GM12865 (cell line): ENCODE measurements around the gene RND3.

Source experiments
- DNase-seq: peaks from one replicate; pipeline ENCODE4 v3.0.0; 2010; ENCODE audit warnings: low read depth
- H3K4me3 ChIP-seq: 2 replicates; pipeline ENCODE4 v1.5.1; 2011; ENCODE audit warnings: mild to moderate bottlenecking, low read depth, low read length, control low read depth
- TF ChIP-seq, protein P1 (sequence below): IDR thresholded peaks from 2 replicates; pipeline ENCODE4 v1.5.1; 2011; ENCODE audit warnings: low read length, control low read depth, low read depth, inconsistent platforms; ENCODE audit not compliant: insufficient read depth; ENCODE audit errors: missing control alignments

RND3 gene

DNA sequence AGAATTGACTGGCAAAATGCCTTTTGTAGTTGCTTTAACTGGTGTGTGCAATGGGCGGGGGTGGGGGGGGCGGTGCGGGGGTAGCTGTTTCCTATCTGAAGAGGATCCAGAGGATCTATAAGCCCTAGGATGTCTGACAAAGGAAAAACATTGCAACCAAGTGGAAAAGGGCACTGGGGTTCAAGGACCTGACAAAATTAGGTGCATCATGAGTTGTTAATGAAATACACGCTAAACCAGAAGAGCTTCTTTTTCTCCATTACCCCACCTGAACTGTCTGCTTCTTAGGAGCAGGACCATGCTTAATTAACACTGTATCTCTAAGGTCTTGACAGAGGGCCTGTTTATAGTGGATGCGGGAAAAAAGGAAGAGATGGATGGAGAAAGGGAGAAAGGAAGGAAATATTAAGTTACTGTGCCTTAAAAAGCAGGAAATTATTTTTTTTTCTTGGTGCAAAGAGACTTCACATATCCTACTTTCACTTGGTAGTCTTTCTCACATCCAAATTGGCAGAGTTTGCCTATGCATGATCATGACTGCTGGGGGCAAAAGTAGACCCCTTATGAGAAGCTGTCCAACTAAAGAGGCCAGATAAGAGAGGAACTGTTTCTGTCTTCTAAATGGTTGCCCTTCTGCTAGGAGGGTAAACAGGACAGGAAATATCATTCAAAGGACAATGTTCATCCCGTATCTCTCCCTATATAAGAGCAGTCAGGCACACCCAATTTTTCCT, 4.6 kb downstream of the RND3 start:
- TF ChIP-seq, protein P1, sequence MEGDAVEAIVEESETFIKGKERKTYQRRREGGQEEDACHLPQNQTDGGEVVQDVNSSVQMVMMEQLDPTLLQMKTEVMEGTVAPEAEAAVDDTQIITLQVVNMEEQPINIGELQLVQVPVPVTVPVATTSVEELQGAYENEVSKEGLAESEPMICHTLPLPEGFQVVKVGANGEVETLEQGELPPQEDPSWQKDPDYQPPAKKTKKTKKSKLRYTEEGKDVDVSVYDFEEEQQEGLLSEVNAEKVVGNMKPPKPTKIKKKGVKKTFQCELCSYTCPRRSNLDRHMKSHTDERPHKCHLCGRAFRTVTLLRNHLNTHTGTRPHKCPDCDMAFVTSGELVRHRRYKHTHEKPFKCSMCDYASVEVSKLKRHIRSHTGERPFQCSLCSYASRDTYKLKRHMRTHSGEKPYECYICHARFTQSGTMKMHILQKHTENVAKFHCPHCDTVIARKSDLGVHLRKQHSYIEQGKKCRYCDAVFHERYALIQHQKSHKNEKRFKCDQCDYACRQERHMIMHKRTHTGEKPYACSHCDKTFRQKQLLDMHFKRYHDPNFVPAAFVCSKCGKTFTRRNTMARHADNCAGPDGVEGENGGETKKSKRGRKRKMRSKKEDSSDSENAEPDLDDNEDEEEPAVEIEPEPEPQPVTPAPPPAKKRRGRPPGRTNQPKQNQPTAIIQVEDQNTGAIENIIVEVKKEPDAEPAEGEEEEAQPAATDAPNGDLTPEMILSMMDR, result no peak
- H3K4me3 ChIP-seq, result no peak overlapping the region
- no peak for DNase-seq

DNA sequence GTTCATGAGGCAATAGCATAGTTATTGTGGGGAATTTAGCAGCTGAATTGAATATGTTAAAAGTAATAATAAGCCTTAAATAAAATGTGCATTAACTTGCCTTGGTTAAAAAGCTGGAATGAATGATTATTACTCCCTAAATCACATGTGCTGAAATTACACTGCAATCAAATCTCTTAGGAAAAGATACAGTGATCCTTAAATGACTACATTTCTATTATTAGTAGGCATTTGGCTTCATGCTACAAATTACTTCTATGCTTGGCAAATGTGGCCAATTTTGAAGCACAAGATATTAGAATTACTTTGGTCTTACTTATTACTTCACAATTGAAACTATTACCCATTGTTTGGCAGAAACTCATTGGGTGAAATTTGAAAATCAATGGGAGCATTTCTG, 5.4 kb downstream of the RND3 start:
- TF ChIP-seq, protein P1, result no peak
- no peak for DNase-seq
- H3K4me3 ChIP-seq, result no peak overlapping the region

DNA sequence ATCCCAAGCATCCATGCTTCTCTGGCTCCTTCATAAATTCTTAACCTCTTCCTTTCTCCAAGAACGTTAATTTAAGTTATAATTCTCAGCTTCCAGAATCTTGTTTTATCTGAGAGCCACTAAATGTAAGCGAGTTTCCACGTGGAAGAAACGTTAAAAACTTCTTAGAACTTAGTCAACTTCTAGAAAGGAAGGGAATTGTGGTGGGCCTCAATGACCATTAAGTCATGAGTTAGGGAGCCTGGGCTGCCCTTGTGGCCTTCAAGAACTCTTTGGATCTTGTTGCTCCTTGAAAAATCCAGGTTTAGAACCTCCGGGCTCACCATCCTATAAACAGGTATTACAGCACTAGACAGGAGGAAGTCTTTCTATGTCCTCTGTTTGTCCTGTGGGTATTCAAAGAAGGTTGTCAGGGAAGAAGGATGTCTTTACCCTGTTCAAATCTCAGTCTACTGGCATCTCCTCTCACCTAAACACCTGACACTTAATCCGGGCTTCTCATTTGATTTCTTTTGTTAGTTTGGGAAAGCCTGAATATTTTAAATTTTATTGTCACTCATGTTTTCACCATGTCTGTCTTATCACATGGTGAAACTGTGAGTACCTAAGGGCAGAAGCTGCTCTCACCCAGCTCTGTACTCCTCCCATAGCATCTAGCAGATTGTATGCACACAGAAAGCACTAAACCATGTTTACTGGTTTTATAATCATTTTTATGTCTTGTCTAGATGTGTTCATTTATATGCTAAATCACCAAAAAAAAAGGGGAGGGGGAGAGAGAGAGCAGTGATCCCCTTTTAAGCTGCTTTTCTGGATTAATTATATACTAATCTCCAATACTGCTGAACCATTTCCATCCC, 6.3 kb downstream of the RND3 start:
- DNase-seq, result no peak
- TF ChIP-seq, protein P1, result no peak
- no peak overlapping the region for H3K4me3 ChIP-seq

DNA sequence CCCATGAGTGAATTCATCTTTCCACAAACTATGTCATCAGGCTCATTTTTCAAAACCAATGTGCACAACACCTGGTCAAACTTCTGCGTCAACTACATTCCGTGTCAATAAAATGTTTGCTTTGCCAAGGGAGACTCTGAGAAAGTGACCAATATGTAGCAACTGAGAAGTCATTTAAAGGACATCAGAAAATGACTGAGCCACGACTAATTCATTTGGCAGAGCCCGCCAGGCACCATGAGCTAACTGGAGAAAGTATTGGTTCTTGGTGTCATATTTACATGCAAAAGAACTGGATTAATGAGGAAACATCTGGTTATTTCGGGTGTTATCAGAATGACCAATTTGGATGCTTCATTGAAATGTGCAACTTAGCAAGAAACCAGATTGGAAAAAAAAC, 7.2 kb downstream of the RND3 start:
- TF ChIP-seq, protein P1, result no peak
- no peak overlapping the region for H3K4me3 ChIP-seq
- no peak for DNase-seq

DNA sequence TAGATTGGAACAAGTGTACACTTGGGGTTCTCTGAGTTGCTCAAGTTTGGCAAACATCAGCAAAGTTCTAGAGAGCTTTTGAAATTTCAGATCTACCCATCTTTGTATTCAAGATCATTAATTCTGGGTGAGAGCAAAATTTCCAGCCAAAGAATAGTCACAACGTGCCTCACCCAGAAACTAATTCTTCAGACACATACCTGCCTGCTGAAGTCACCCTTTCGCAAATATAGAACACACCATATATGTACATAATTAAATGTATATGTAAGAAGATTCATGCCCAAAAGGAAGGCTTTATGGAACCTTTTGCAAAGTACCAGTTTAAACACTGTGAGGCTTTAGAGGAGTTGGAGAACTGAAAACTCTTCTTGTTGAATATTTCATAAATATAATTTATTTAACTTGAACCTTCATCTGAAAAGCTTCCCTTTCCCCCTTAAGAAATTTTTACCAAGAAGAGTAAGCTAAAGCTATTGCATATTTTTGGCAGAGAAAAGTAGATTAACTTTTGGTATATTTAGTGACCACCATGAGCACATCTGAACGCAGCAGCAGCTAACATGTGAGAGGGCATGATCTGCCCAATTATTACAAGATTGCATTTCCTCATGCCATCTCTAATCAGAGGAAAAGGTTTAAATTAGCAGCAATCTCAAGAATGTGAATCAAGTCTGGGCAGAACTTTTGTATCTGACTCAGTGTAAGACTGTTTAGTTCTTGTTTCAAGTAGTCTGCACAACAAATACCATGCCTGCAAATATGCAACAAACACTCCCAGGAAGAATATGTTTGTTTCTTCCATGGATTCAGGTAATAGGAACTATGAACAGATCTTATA, 8.2 kb downstream of the RND3 start:
- TF ChIP-seq, protein P1, result no peak
- H3K4me3 ChIP-seq, result no peak overlapping the region
- DNase-seq, result no peak

DNA sequence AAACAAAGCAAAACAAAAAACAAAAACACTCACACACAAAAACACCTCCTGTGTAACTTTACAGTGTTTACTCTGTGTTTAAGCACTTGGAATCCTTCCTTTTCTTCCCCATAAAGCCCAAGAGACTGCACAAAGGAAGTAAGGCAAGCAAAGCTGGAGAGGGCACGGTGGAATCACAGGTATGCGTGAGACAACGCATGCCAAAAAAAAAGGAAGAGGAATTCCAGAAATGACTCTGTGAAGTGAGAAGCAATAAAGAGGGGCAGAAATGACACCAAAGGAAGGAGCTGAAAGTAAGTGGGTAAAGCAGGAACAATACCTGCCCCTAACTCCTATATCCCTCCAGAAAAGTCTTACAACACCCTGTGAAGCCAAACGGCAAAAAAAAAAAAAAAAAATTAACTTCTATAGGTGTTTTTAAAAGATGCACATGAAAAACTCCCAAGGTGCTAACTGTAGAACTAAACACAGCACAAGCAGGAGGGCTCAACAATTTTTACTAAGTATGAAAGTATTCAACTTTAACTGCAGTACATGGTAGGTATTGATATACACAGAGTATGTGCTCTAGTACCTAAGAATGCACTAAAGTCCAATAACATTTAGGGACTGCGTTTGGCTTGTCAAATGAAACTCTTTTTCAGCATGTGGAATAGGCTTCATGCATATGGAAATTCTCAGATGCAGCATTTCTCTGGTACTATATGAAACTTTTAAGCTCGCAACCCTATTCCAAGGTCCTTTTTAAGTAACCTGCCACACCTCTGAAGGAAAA, 9.1 kb downstream of the RND3 start:
- TF ChIP-seq, protein P1, result no peak

More for the DNA sequence above, 9.1 kb downstream of the RND3 start:
- no peak for DNase-seq
- no peak overlapping the region for H3K4me3 ChIP-seq
